ENCODE results near the gene MON1A.

The MON1A gene

DNA sequence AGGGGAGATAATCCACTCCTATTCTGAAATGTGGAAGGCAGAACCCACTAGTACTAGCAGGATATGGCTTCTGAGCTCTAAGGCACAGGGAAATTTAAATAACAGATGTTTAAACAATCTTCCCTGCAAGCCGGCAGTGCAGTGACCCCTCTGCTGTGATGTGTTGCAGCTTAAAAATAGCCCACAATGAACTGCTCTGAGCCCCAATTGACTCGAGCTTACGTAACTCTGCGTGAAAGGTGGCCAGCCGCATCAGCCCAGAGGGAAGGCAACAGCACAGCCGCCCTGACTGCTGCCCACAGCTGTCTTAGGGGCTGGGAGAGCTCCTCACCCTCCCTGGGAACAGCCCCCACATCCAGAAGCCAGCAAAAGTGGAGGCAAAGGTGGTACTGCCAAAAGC is 47.4 kb downstream of the MON1A start:
- no peak overlapping the region for H3K4me3 ChIP-seq (ENCODE audit: low read length)
- no peak for DNase-seq (ENCODE audit: low read depth)
- TF ChIP-seq, protein P1, sequence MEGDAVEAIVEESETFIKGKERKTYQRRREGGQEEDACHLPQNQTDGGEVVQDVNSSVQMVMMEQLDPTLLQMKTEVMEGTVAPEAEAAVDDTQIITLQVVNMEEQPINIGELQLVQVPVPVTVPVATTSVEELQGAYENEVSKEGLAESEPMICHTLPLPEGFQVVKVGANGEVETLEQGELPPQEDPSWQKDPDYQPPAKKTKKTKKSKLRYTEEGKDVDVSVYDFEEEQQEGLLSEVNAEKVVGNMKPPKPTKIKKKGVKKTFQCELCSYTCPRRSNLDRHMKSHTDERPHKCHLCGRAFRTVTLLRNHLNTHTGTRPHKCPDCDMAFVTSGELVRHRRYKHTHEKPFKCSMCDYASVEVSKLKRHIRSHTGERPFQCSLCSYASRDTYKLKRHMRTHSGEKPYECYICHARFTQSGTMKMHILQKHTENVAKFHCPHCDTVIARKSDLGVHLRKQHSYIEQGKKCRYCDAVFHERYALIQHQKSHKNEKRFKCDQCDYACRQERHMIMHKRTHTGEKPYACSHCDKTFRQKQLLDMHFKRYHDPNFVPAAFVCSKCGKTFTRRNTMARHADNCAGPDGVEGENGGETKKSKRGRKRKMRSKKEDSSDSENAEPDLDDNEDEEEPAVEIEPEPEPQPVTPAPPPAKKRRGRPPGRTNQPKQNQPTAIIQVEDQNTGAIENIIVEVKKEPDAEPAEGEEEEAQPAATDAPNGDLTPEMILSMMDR (conservative IDR thresholded peaks at IDR 0.05; ENCODE audit: low read depth, low read length), result no peak

DNA sequence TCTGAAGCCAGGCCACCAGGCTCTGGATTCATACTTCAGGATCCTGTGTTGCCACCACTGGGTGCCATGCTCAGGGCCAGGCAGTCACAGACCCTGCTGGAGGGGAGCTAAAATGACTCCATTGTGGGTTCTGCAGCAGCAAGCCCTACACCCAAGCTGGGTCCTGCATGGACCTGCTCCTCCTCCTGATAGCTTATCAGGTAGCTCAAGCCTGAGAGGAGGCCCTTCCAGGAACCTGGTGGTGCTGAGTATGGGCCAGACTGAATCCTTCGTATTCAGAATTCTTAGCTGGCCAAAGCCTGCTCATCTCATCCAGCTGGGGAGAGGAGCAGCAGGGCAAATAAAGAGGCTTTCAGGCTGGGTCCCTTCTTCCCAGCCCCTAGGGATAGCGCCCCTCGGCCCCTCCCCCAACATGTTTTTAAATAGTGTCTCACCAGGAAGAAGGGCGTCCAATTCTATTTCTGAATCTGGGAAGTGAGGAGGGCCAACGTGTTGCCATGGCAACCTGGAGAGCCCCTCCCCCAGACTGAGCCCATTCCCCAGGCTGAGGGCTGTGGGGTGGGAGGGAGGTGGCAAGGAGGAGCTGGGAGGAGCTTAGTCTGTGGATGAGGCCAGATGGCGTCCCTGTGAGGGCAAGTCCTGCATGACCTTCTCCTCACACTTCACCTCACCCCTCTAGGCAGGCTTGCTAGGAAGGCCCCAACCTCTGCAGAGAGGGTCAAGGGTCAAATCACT is 48.9 kb downstream of the MON1A start:
- no peak overlapping the region for H3K4me3 ChIP-seq (ENCODE audit: low read length)
- DNase-seq (ENCODE audit: low read depth), result no peak
- TF ChIP-seq, protein P1 (conservative IDR thresholded peaks at IDR 0.05; ENCODE audit: low read depth, low read length), result no peak

DNA sequence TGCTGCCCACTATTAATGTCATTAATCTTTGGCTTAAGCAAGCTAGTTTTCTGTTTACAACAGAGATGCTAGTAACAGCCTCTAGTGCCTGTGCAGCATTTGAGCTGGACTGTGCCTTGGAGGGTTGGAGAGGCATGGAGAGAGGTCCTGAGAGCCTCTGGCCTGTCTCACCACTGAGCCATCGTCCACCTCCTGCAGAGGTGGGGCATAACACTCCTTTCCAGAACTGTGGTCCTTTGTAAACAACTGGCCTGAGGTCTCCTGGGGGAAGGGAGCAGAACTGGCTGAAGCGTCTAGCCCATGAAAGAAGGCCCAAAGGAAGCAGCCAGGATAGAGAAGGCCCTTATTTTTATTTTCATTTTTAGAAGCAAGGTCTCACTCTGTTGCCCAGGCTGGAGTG is 49.9 kb downstream of the MON1A start:
- no peak overlapping the region for H3K4me3 ChIP-seq (ENCODE audit: low read length)
- no peak for DNase-seq (ENCODE audit: low read depth)
- TF ChIP-seq, protein P1 (conservative IDR thresholded peaks at IDR 0.05; ENCODE audit: low read depth, low read length), result no peak

DNA sequence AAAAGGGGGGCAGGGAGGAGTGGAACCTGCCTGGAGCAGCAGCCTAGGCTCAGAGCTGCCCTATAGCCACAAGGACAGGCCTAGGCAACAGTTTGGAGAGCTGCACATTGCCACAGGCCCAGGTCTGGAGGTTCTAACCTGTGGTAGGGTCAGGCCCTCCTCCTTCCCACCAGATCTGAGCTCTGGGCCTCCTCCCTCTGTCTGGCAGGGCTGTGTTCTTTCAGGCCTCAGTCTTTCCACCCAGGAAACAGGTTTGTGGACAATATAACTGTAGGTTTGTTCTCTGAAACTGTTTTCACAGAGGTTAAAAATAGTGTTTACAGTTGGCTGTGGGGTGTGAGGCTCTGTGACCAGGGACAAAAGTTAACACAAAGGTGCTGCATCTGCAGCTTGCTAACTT is 50.9 kb downstream of the MON1A start:
- no peak for DNase-seq (ENCODE audit: low read depth)
- no peak overlapping the region for H3K4me3 ChIP-seq (ENCODE audit: low read length)
- TF ChIP-seq, protein P1 (conservative IDR thresholded peaks at IDR 0.05; ENCODE audit: low read depth, low read length), result no peak

- TF ChIP-seq, protein P1 (conservative IDR thresholded peaks at IDR 0.05; ENCODE audit: low read depth, low read length), result no peak
- H3K4me3 ChIP-seq (ENCODE audit: low read length), result no peak overlapping the region
- DNase-seq (ENCODE audit: low read depth), result no peak
These were observed 51.9 kb downstream of the MON1A start for GRCh38 chr3:49877716-49878115.

- DNase-seq (ENCODE audit: low read depth), result no peak
- no peak overlapping the region for H3K4me3 ChIP-seq (ENCODE audit: low read length)
- TF ChIP-seq, protein P1 (conservative IDR thresholded peaks at IDR 0.05; ENCODE audit: low read depth, low read length), result no peak
These were observed 53.0 kb downstream of the MON1A start for GRCh38 chr3:49876567-49876966.

- DNase-seq (ENCODE audit: low read depth), result no peak
- TF ChIP-seq, protein P1 (conservative IDR thresholded peaks at IDR 0.05; ENCODE audit: low read depth, low read length), result no peak
These were observed 56.0 kb downstream of the MON1A start for GRCh38 chr3:49873623-49874022.

More at GRCh38 chr3:49873623-49874022, 56.0 kb downstream of the MON1A start:
- no peak overlapping the region for H3K4me3 ChIP-seq (ENCODE audit: low read length)

Measured in retinal pigment epithelial cell (primary cell).